ENCODE results near the gene ADAM8.
A peak's percentile ranks its signal among the peaks of the same experiment; 100 is the strongest.
"Not testable (repeated sequence)": the region's sequence is repeated elsewhere in the genome, so short reads cannot be mapped to it uniquely, and the experiment has no call there.

The ADAM8 gene

DNA sequence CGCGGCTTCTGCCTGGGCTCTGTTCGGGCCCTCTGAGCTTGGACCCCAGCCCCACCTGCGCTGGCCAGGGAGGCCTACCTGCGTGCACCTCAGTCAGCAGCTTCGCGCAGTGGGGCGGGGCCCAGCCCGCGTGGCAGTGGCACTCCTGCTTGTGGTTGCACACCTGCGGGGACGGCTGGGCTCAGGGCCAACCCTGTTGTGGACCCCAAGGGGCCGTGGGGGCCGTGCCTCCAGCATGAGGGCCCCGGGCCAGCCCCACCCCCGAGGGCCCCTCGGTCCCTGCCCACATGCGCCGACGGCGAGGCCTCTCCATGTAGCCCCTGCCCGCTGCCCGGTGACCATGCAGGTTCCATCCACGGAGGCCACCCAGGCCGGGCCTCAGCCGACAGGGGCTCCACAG is 7.3 kb downstream of the ADAM8 start:
- DNase-seq (ENCODE audit: low spot score), result no peak
- no peak for FAIRE-seq

DNA sequence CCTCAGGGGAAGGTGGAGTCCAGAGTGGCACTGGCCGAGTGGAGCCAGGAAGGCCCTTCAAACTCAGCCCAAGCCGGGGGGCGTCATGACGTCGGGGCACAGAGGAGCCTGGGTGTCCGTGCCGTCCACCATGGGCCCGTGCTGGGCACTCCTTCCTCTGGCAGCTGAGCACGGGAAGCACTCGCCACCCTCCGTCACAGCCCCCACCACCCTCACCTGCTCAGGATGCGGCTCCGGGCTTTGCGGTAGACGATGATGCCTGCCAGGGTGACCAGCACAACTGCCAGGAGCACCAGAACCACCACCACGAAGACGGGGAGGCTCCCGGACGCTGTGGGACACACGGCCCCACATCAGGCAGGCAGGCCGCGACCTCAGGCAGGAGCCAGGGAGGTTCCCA is 8.1 kb downstream of the ADAM8 start:
- FAIRE-seq (no peak), DNase-seq (ENCODE audit: low spot score) (no peak)

DNA sequence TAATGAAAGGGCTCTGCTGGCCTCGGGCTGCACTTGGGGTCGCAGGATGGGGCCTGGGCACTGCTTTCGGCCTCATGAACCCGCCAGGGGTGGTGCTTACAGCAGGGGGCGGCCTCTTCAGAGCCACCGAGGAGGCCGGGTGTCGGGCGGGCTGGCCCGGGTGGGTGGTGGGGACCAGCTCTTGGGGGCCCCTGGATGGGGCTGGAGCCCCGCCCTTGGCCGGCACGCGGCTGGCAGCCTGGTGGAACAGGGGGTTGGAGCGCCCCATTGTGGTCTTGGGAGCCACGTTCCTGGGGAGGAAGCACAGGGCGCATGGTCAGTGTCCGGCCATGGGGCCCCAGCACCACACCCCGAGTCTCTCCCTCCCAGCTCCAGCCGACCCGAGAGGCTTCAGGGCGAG is 8.8 kb downstream of the ADAM8 start:
- FAIRE-seq, result no peak
- DNase-seq (ENCODE audit: low spot score), result no peak

DNA sequence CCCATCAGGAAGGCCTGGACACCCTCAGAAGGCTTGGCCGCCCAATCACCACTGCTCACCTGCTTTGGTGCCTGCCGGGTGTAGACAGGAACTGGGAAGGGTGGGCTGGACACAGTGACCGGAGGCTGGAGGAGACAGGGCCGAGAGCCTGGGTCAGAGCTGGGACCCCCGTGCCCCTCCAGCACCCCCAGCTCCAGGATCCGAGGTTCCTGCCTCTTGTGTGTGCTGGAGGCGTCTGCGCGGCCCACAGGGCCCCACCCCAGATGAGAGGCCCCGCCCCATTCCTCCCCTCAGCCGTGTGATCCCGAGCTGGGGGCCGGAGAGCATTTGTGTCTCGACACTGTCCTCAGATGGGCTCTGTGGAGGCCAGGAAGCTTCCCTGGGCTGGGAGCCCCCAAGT is 9.4 kb downstream of the ADAM8 start:
- DNase-seq (ENCODE audit: low spot score) (no peak), FAIRE-seq (no peak)

DNA sequence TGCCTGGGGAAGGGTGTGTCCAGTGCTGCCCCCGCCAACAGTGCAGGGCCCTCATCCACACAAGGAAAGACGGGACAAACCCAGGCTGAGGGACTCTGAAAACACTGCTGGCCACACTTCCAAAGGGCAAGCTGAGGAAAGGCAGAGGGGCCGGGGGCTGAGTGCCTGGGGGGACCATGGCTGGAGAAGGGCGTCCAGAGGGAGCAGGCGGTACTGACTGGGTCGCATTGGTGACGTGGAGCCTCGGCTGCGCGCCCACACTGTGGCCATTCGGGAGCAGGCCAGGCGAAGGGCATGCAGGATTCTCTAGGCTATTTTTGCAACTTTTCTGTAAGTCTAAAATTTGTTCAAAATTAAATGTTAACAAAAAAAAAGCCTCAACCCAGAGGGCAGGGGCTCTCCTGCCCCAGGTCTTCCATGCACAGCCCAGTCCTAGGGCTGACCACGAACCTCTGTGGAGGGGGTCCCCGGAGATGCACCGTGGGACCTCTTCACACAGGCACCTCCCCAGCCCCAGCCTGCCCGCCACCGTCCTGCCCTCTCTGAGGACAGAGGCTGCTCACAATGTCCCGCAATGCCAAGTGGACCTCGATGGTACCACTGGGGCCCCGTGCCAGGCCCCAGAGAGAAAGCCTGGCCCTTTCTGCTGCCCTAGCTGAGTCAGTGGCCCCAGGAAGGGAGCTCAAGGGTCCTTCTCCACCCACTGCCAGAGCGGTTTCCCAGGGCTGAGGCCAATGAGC is 10.4 kb downstream of the ADAM8 start:
- DNase-seq (ENCODE audit: low spot score) (no peak), FAIRE-seq (no peak)

DNA sequence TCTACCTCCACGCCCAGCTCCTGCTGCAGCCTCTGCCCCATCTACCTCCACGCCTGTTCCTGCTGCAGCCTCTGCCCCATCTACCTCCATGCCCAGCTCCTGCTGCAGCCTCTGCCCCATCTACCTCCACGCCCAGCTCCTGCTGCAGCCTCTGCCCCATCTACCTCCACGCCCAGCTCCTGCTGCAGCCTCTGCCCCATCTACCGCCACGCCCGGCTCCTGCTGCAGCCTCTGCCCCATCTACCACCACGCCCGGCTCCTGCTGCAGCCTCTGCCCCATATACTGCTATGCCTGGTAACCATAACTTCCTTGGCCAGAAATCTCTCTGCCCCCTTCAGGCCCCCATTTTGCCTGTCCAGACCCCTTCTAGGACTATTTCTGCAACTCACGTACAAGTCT is 11.6 kb downstream of the ADAM8 start:
- peak; percentile 13 for FAIRE-seq
- not testable (repeated sequence) for DNase-seq (ENCODE audit: low spot score)

DNA sequence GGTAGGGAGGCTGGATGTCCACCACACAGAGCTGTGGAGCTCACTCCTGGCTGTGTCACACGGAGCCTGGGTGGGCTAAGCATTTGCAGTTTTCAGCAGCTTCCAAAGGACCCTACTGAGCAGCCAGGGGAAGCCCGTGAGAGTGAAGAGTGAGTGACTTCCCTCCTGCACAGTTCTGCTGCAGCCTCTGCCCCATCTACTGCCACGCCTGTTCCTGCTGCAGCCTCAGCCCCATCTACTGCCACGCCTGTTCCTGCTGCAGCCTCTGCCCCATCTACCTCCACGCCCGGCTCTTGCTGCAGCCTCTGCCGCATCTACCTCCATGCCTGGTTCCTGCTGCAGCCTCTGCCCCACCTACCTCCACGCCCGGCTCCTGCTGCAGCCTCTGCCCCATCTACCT is 12.2 kb downstream of the ADAM8 start:
- no peak for FAIRE-seq
- no peak for DNase-seq (ENCODE audit: low spot score)

DNA sequence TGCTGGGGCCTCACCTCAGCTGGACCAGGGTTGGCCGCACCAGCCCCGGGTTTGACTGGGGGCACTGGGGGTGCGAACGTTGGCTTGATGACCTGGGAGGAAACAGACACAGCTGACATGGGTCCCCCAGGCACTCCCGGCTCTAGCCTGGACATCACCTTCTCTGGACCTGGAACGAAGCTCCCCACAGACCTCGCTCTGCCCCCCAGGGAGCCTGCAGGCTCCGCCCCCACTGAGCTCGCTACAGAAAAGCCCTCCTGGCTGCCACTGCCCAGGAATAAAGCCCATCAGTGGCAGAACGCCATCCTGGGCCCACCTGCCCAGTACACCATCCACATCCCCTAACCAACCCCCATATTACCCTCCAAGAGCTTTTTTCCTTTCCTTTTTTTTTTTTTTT is 13.0 kb downstream of the ADAM8 start:
- no peak for DNase-seq (ENCODE audit: low spot score)
- FAIRE-seq, result no peak

DNA sequence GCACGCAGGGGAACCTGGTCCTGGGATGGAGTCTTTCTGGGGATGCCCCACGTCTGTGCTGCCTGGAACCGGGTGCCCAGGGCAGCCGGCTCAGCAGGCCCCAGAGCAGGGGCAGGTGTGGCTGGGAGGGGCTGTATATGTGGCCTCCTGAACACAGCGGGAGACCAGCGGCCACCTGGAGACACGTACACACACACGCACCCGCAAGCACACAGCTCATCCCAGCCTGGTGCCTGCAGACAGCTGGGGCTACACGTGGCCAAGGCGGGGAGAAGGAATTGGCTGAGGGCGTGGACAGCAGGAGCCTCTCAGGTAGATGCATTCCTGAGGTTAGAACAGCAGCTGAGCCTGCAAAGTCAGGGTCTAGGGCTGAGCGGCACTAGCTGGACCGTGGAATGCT is 14.0 kb downstream of the ADAM8 start:
- DNase-seq (ENCODE audit: low spot score) (no peak), FAIRE-seq (no peak)

DNA sequence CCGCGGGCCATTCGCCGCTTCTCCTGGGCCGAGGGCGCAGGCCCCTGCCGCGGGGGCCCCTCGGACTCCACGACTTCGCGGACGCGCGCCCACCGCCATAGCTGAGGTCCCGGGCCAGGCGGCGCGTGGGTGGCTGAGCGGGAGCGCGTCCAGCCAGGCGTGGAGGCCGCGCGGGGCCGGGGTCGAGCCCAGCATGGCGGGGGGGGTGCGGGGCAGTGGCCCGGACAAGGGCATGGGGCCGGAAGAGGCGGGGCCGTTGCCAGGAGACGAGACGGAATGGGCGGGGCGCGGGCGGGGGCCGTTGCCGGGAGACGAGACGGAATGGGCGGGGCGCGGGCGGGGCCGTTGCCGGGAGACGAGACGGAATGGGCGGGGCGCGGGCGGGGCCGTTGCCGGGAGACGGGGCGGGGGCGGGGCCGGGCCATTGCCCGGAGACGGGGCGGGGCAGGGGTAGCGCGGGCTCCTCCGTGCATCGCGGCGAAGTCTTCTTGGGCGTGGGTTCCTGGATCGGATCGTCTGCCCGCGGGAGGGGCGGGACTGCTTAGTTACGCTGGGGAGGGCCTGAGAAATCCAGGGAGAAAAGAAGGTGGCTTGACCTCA is 14.8 kb downstream of the ADAM8 start:
- peak; percentile 23 for FAIRE-seq

DNA sequence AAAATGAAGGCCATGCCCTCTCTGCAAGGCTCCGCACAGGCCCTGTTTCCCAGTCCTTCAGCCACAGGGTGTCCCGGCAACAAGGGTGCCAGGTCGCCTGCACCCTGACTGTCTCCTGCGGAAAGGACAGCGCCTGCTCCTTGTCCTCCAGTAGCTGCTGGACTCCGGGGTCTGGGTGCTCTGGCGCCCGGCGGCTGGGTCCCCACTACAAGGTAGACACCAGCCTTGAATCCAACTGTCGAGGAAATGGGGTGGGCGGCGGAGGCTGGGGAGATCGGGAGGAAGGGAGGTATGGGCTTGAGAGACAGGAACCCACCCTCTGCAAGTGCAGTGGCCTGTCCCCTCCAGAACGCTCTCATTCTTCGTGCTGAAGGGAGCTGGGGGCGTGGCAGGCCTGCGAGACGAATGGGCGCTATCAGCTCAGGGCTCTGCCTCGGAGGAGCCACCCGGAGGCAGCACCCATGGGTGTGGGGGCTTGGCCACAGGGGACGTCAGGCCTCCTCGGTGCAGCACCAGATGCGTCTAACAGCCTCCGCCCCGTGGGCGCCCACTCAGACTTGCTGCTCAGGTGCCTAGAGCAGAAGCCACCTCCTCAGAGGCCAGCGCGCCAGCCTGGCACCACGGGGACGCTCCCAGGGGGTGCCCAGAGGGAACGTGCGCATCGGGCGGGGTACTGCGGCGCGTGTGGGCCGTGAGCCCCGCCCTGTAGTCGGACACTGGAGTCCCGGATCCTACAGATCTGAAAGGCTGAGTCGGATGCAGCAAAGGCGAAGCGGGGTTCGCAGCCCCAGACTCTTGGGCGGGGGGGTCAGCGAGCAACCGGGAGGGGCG is 15.6 kb downstream of the ADAM8 start:
- FAIRE-seq (no peak), DNase-seq (ENCODE audit: low spot score) (peak; percentile 48)

More for the DNA sequence above, 14.8 kb downstream of the ADAM8 start:
- peak; percentile 83 for DNase-seq (ENCODE audit: low spot score)

DNA sequence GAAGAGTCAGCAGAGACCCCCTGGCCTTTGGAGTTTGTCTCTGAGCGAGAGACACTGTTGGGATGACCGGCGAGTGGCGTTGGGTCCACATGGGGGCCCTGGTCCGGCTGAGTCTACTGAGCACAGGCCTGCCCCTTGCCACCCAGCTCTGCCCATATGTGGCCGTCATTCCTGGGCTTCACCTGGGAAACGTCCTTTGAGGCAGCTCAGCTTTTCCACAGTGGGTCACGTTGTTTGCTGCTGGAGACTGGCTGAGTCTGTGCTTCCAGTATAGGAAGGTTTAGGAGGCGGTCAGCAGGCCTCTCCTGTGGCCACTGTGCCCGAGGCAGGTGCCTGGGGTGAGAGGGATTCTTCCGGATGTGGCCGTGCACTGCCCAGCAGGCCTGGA is 17.1 kb downstream of the ADAM8 start:
- FAIRE-seq (no peak), DNase-seq (ENCODE audit: low spot score) (no peak)

DNA sequence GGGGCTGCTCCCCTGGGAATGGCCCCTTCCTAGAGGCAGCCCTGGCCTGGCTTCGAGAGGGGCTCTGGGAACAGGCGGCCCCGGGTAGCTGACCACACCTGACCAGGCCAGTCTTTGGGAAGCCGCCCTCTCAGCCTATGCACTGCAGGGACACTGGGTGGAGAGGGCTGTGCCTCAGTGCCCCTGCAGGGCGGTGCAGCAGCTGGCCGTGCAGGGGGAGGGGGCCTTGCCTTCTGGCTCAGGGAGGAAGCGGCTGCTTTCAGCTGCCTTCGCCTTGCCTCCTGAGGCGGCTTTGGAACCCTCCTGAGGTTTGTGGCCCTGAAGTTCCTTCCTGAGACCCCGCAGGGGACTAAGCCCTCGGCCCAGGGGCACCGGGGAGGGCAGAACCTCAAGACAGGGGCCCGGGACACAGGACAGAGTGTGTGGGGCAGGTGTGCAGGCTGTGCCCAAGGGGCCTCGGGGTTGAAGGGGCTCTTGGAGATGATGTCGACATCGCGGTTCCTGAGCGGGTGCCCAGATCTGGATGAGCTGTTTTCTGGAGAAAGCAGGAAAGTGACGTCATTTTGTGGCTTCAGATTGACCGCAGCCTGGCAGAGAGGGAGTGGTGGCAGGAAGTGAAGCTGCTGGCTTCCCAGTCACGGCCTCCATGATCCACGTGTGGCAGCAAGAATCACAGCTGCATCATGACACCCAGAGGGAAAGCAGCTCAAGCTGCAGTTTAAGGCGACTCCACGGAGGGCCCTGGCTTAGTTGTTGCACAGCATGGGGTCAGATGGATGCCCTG is 17.7 kb downstream of the ADAM8 start:
- DNase-seq (ENCODE audit: low spot score) (peak; percentile 90), FAIRE-seq (peak; percentile 61)

DNA sequence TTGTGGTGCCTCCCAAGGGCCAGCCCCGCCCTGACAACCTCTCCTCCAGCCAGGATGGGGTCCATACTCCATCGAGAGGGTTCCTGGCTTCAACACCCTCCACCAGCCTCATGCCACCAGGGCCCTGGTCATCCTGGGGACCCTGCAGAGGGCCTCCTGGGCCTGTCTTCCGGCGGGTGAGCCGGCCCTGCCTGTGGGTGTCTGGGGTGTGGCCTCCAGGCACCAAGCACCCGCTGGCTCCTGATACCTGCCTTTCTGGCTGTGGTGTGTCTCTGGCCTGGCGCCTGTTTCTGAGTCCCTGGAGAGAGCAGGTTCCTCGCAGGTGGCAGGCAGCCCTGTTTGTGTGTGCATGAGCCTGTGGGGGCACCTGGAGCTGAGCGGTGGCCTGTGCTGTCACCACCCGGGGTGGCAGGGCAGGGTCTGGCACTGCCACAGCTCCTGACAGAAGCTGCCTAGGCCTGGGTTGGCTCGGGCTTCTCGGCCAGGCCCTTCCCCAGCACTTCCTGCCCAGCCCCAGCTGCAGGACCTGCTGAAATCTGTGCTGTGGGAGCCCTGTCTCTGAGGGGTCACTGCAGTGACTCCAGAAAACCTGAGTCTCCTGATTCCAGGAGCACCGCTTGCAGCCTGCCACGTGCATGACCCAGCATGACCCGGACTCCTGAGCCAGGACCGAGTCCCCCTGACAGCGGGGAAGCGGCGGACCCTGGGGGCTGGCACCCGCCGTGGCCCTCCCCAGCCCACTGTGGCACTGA is 18.4 kb downstream of the ADAM8 start:
- no peak for DNase-seq (ENCODE audit: low spot score)
- no peak for FAIRE-seq

DNA sequence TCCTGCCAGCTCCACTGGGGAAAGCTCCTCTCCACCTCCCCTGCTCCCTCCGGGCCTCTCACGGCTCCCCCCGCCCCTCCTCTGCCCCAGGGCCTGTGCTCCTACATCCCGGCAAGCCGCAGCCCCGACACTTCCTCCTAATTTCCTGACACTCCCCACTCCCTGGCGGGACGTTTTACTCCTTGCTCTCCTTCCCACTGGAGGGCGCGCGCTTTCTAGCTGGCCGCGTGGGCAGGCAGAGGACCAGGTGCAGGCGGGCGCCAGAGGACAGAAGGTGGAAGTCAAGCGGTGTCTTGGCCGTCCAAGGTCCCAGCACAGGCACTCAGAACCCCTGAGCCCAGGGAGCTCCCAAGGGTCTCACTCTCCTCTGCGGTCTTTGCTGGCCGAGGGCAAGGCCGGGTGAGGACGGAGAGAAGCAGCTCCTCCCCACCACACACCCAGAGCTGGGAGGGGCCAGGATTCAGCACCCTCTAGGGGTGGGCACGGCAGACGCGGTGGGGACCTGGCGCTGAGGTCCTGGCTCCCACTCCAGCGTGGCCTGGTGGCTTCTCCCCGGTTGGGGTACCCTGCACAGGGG is 19.1 kb downstream of the ADAM8 start:
- FAIRE-seq (no peak), DNase-seq (ENCODE audit: low spot score) (no peak)

DNA sequence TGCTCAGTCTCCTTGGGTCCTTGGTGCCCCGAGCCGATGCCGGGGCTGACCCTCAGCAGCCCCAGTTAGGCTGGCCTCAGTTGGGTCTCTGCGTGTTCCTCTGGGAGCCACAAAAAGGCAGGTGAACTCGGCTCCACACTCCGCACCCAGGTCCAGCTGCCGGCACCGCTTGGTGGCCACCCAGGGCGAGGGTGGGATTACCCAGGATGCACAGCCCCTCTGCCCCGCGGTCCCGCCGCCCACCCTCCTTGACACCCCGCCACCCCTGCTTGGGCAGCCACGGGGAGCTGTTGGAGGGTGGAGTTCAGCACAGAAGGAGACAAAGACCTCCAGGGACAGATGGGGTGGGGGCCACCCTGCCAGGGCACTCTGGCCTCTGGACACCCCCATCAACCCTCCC is 21.3 kb downstream of the ADAM8 start:
- FAIRE-seq, result no peak
- DNase-seq (ENCODE audit: low spot score), result no peak

DNA sequence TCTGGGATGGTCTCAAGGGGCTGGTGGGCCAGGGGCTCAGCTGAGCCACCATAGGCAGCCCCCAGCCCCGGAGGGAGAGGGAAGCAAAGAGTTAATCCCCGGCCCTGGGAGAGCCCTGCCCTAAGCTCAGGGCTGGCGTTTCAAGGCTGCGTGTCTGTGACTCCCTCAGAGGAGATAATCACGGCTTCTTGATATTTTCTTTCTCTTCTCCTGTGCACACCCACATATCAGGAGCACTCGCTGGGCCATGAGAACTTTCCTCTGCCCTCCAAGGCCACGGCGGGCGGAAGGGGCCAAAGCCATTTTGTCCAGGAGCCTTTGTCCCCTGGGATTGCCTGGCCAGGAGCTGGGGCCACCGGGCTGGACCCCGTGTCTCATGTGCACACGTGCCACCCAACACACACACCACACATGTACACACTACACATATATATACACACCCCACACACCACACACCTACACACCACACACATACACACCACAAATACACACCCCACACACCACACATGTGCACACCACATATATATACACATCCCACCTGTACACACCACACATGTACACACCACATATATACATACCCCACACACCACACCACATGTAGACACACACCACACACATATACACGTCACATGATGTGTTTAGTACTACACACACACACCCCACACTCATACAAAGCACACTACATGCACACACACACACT is 22.1 kb downstream of the ADAM8 start:
- no peak for DNase-seq (ENCODE audit: low spot score)

DNA sequence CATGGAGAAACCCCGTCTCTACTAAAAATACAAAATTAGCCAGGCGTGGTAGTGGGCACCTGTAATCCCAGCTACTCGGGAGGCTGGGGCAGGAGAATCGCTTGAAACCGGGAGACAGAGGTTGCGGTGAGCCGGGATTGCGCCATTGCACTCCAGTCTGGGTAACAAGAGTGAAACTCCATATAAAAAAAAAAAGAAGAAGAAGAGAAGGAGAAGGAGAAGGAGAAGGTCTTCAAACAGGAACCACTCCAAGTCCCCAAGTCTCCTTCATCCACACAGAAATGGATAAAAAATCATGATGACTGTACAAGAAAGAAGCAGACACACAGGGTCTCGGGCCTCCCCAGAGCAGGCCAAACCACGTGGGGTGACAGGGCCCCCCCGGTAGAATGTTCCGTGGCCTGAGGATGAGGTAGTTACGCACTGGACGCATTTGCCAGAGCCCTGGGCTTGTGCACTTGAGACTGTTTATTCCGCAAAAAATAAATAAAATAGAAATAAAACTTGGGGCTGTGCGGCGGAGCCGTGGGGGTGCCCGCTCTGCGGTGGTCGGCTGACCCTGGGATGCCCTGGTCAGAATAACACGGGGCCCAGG is 23.2 kb downstream of the ADAM8 start:
- FAIRE-seq, result no peak
- no peak for DNase-seq (ENCODE audit: low spot score)

More for the DNA sequence above, 22.1 kb downstream of the ADAM8 start:
- peak; percentile 73 for FAIRE-seq

DNA sequence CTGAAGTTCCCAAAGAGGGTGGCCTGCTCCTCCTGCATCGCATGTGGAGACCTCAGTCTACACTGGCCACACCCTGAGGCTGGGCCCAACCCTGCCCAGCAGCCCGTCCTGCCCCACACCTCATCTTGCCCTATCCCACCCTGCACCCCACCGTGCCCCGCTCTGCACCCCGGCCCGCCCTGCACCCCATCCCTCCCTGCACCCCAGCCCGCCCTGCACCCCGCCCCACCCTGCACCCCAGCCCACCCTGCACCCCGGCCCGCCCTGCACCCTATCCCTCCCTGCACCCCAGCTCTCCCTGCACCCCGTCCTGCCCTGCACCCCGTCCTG is 24.5 kb downstream of the ADAM8 start:
- no peak for DNase-seq (ENCODE audit: low spot score)
- FAIRE-seq, result no peak
